OCI-LY3 (cell line): ENCODE data around the gene FRG1.
"Not testable (repeated sequence)": the region's sequence is repeated elsewhere in the genome, so short reads cannot be mapped to it uniquely, and the experiment has no call there.

Source experiments
- H2AFZ ChIP-seq: fragments of 200-600, 300-600 bp; shearing (Covaris generic); 2 replicates; pipeline ENCODE4 v1.6.0; 2014; ENCODE audit warnings: antibody characterized with exemption, low read depth, low read length
- H3K27ac ChIP-seq: fragments of 200-600, 300-600 bp; sonication (generic); 2 replicates; pipeline ENCODE4 v1.5.1; 2014; ENCODE audit warnings: mild to moderate bottlenecking, low read length, moderate library complexity, mixed read lengths
- H3K27me3 ChIP-seq: fragments of 200-600, 300-600 bp; sonication (generic); 2 replicates; pipeline ENCODE4 v1.6.1; 2014; ENCODE audit warnings: low read depth, low read length, mixed read lengths
- H3K36me3 ChIP-seq: fragments of 200-600, 300-600 bp; sonication (generic); replicated peaks from 2 replicates; pipeline ENCODE3; 2014; ENCODE audit warnings: low read depth, low read length, mixed read lengths
- H3K4me1 ChIP-seq: fragments of 300-600, 200-600 bp; sonication (generic); 2 replicates; pipeline ENCODE4 v1.6.1; 2014; ENCODE audit warnings: low read length, mixed read lengths
- H3K4me2 ChIP-seq: fragments of 200-600, 300-600 bp; sonication (generic); 2 replicates; pipeline ENCODE4 v1.6.1; 2014; ENCODE audit warnings: low read length, mixed read lengths
- H3K4me3 ChIP-seq: fragments of 300-600, 200-600 bp; sonication (generic); 2 replicates; pipeline ENCODE4 v1.5.1; 2014; ENCODE audit warnings: antibody characterized with exemption, mild to moderate bottlenecking, low read length, moderate library complexity
- H3K79me2 ChIP-seq: fragments of 300-600, 200-600 bp; shearing (Covaris generic); 2 replicates; pipeline ENCODE4 v1.6.1; 2014; ENCODE audit warnings: mild to moderate bottlenecking, low read length, mixed read lengths
- H3K9ac ChIP-seq: fragments of 300-600, 200-600 bp; shearing (Covaris generic); 2 replicates; pipeline ENCODE4 v1.6.0; 2014; ENCODE audit warnings: mild to moderate bottlenecking, low read length, moderate library complexity
- H3K9me3 ChIP-seq: fragments of 200-600, 300-600 bp; shearing (Covaris generic); 2 replicates; pipeline ENCODE4 v1.6.1; 2014; ENCODE audit warnings: low read length, mixed read lengths; ENCODE audit not compliant: insufficient read depth
- H4K20me1 ChIP-seq: fragments of 200-600, 300-600 bp; sonication (generic); 2 replicates; pipeline ENCODE4 v1.6.1; 2016; ENCODE audit warnings: low read length, mixed read lengths; ENCODE audit not compliant: insufficient read depth
- EZH2phosphoT487 ChIP-seq: fragments of 200-600 bp; shearing (Covaris generic); IDR thresholded peaks from 2 replicates; pipeline ENCODE4 v1.6.1; 2018; ENCODE audit warnings: antibody characterized with exemption, mixed run types, low read depth
- TF ChIP-seq, protein P1 (sequence below): fragments of 200-600, 300-600 bp; sonication (generic); IDR thresholded peaks from 2 replicates; pipeline ENCODE4 v1.5.1; 2014; ENCODE audit warnings: antibody characterized with exemption, low read length, low read depth

FRG1 gene

GRCh38 chr4:189912170-189912569 lies 28.5 kb upstream of the FRG1 start:
- H3K27me3 ChIP-seq: no peaks in the 10 kb centered on the region
- no peaks in the 10 kb centered on the region for H3K4me1 ChIP-seq
- no peak overlapping the region for H2AFZ ChIP-seq
- no peaks in the 10 kb centered on the region for H3K9me3 ChIP-seq
- no peak overlapping the region for H3K4me2 ChIP-seq
- no peaks in the 10 kb centered on the region for H3K79me2 ChIP-seq
- H3K27ac ChIP-seq: no peak overlapping the region
- TF ChIP-seq EZH2phosphoT487: no peak
- TF ChIP-seq, protein P1, sequence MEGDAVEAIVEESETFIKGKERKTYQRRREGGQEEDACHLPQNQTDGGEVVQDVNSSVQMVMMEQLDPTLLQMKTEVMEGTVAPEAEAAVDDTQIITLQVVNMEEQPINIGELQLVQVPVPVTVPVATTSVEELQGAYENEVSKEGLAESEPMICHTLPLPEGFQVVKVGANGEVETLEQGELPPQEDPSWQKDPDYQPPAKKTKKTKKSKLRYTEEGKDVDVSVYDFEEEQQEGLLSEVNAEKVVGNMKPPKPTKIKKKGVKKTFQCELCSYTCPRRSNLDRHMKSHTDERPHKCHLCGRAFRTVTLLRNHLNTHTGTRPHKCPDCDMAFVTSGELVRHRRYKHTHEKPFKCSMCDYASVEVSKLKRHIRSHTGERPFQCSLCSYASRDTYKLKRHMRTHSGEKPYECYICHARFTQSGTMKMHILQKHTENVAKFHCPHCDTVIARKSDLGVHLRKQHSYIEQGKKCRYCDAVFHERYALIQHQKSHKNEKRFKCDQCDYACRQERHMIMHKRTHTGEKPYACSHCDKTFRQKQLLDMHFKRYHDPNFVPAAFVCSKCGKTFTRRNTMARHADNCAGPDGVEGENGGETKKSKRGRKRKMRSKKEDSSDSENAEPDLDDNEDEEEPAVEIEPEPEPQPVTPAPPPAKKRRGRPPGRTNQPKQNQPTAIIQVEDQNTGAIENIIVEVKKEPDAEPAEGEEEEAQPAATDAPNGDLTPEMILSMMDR: peak; percentile 24; the same call in 1 of the 2 replicates
- H3K4me3 ChIP-seq: no peak overlapping the region
- no peaks in the 10 kb centered on the region for H4K20me1 ChIP-seq
- H3K36me3 ChIP-seq: no peaks in the 10 kb centered on the region
- H3K9ac ChIP-seq: no peak overlapping the region

GRCh38 chr4:189917161-189917891 lies 23.3 kb upstream of the FRG1 start:
- H3K27ac ChIP-seq: no peak overlapping the region
- no peaks in the 10 kb centered on the region for H3K9me3 ChIP-seq
- H3K79me2 ChIP-seq: no peaks in the 10 kb centered on the region
- H3K4me2 ChIP-seq: no peak overlapping the region
- H3K4me3 ChIP-seq: no peak overlapping the region
- H3K27me3 ChIP-seq: no peaks in the 10 kb centered on the region
- no peak for TF ChIP-seq EZH2phosphoT487
- TF ChIP-seq, protein P1: no peak
- H3K4me1 ChIP-seq: no peaks in the 10 kb centered on the region
- no peaks in the 10 kb centered on the region for H4K20me1 ChIP-seq
- H2AFZ ChIP-seq: no peak overlapping the region
- no peaks in the 10 kb centered on the region for H3K36me3 ChIP-seq
- H3K9ac ChIP-seq: no peak overlapping the region

DNA sequence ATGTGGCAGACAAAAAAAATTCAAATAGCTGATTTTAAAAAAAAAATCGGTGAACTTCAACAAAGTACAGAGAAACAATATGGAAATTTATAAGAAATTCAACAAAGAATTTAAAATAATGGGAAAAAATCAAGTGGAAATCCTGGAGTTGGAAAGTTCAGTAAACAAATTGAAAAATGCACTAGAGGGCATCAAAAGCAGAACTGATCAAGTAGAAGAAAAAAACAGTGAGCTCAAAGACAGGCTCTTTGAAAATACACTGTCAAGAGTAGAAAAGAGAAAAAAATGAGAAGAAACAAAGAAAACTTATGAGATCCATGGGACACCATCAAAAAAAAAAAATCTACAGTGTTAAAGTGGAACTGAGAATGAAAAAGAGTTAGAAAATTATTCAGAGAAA lies 19.6 kb upstream of the FRG1 start:
- no peak for TF ChIP-seq EZH2phosphoT487
- TF ChIP-seq, protein P1: no peak
- Histone ChIP-seq H2AFZ (no peak overlapping the region), H3K9me3 (no peaks in the 10 kb centered on the region), H3K36me3 (no peaks in the 10 kb centered on the region), H3K27ac (no peak overlapping the region), H3K79me2 (no peaks in the 10 kb centered on the region), H3K4me3 (no peak overlapping the region), H3K4me2 (no peak overlapping the region), H4K20me1 (no peaks in the 10 kb centered on the region), H3K4me1 (no peaks in the 10 kb centered on the region), H3K9ac (no peak overlapping the region), H3K27me3 (no peaks in the 10 kb centered on the region)

DNA sequence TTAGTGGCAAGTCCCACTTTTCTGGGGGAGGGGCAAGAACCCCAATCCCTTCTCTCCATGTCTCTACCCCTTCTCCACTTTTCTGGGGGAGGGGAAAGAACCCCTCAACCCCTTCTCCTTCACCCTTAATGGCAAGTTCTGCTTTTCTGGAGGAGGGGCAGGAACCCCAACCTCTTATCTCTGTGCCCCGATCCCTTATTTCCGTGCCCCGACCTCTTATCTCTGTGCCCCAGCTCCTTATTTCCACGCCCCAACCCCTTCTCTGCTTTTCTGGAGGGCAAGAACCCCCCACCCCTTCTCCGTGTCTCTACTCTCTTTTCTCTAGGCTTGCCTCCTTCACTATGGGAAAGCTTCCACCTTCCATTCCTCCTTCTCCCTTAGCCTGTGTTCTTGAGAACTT lies 13.9 kb upstream of the FRG1 start:
- H3K4me3 ChIP-seq, H3K27me3 ChIP-seq, H4K20me1 ChIP-seq, H3K27ac ChIP-seq, H3K36me3 ChIP-seq, H3K4me2 ChIP-seq, H2AFZ ChIP-seq, H3K9ac ChIP-seq, H3K79me2 ChIP-seq, H3K9me3 ChIP-seq, H3K4me1 ChIP-seq: not testable (repeated sequence)
